ENCODE results near the gene ASB6.

GRCh38 chr9:129586685-129587084, 55.3 kb downstream of the ASB6 start:
- TF ChIP-seq CTCF (IDR thresholded peaks at IDR 0.05) (no peak), ZFP36 (IDR thresholded peaks at IDR 0.05; ENCODE audit: borderline replicate concordance, partially characterized antibody) (no peak), REST (IDR thresholded peaks at IDR 0.05) (no peak), CBX8 (IDR thresholded peaks at IDR 0.05) (no peak), RFX5 (IDR thresholded peaks at IDR 0.05) (no peak), MYC (IDR thresholded peaks at IDR 0.05; ENCODE audit: borderline replicate concordance, low read length) (no peak), CEBPB (IDR thresholded peaks at IDR 0.05) (no peak), MAX (IDR thresholded peaks at IDR 0.05) (no peak), POLR2A (IDR thresholded peaks at IDR 0.05; ENCODE audit: low read length) (no peak), POLR2AphosphoS2 (conservative IDR thresholded peaks at IDR 0.05; ENCODE audit: low read length) (no peak), USF2 (IDR thresholded peaks at IDR 0.05) (no peak)
